Parathyroid adenoma (tissue), 2 donors: ENCODE measurements around the gene VWA5A.

Source experiments
- H2AFZ ChIP-seq: fragments of 300-600 bp; sonication (generic); one replicate; pipeline ENCODE4 v1.7.0; 2017; ENCODE audit warnings: antibody characterized with exemption, mild to moderate bottlenecking
- H3K27ac ChIP-seq: fragments of 300-600 bp; sonication (generic); one replicate; pipeline ENCODE4 v1.7.0; 2017
- H3K27me3 ChIP-seq: fragments of 300-600 bp; sonication (generic); one replicate; pipeline ENCODE4 v1.7.0; 2017; ENCODE audit warnings: low read length; ENCODE audit not compliant: control insufficient read depth, insufficient read depth
- H3K36me3 ChIP-seq: fragments of 300-600 bp; sonication (generic); one replicate; pipeline ENCODE4 v1.7.0; 2017; ENCODE audit warnings: low read length; ENCODE audit not compliant: control insufficient read depth, insufficient read depth
- H3K4me1 ChIP-seq: fragments of 300-600 bp; sonication (generic); one replicate; pipeline ENCODE4 v1.7.0; 2017; ENCODE audit warnings: control low read depth
- H3K4me2 ChIP-seq: fragments of 300-600 bp; sonication (generic); one replicate; pipeline ENCODE4 v1.7.0; 2017; ENCODE audit warnings: low read length
- H3K4me3 ChIP-seq: fragments of 300-600 bp; sonication (generic); one replicate; pipeline ENCODE4 v1.7.0; 2017; ENCODE audit warnings: low read depth, low read length
- H3K79me2 ChIP-seq: fragments of 300-600 bp; sonication (generic); one replicate; pipeline ENCODE4 v1.7.0; 2017; ENCODE audit warnings: control low read depth
- H3K9ac ChIP-seq: fragments of 300-600 bp; sonication (generic); one replicate; pipeline ENCODE4 v1.7.0; 2017; ENCODE audit warnings: mild to moderate bottlenecking
- H3K9me3 ChIP-seq: fragments of 300-600 bp; sonication (generic); one replicate; pipeline ENCODE4 v1.7.0; 2017; ENCODE audit warnings: low read length; ENCODE audit not compliant: control insufficient read depth
- CTCF ChIP-seq: fragments of 300-600 bp; sonication (generic); IDR thresholded peaks from one replicate; pipeline ENCODE4 v1.7.0; 2017; ENCODE audit warnings: antibody characterized with exemption, mild to moderate bottlenecking
- donor health status: primary hyperparathyroidism.

The VWA5A gene

GRCh38 chr11:124190298-124191139 is 75.3 kb downstream of the VWA5A start:
- no peak overlapping the region for H3K4me3 ChIP-seq
- H2AFZ ChIP-seq, result no peak overlapping the region
- no peak for TF ChIP-seq CTCF
- no peaks in the 10 kb centered on the region for H3K4me1 ChIP-seq
- H3K4me2 ChIP-seq, result no peak overlapping the region
- no peaks in the 10 kb centered on the region for H3K36me3 ChIP-seq
- no peaks in the 10 kb centered on the region for H3K27me3 ChIP-seq
- H3K79me2 ChIP-seq, result no peaks in the 10 kb centered on the region
- H3K27ac ChIP-seq, result no peak overlapping the region
- no peaks in the 10 kb centered on the region for H3K9me3 ChIP-seq
- no peak overlapping the region for H3K9ac ChIP-seq

- H3K79me2 ChIP-seq, result no peaks in the 10 kb centered on the region
- no peak overlapping the region for H3K4me2 ChIP-seq
- H3K36me3 ChIP-seq, result no peaks in the 10 kb centered on the region
- no peak overlapping the region for H3K9ac ChIP-seq
- H3K9me3 ChIP-seq, result no peaks in the 10 kb centered on the region
- H2AFZ ChIP-seq, result no peak overlapping the region
- no peak for TF ChIP-seq CTCF
- no peak overlapping the region for H3K4me3 ChIP-seq
- H3K27ac ChIP-seq, result no peak overlapping the region
- H3K27me3 ChIP-seq, result no peaks in the 10 kb centered on the region
- no peaks in the 10 kb centered on the region for H3K4me1 ChIP-seq
These were observed 78.2 kb downstream of the VWA5A start for GRCh38 chr11:124193221-124194010.

- H2AFZ ChIP-seq, result no peak overlapping the region
- no peaks in the 10 kb centered on the region for H3K27me3 ChIP-seq
- H3K4me1 ChIP-seq, result no peaks in the 10 kb centered on the region
- no peak for TF ChIP-seq CTCF
- H3K27ac ChIP-seq, result no peak overlapping the region
- no peak overlapping the region for H3K4me3 ChIP-seq
- H3K79me2 ChIP-seq, result no peaks in the 10 kb centered on the region
- H3K9me3 ChIP-seq, result no peaks in the 10 kb centered on the region
- no peak overlapping the region for H3K9ac ChIP-seq
- no peak overlapping the region for H3K4me2 ChIP-seq
- H3K36me3 ChIP-seq, result no peaks in the 10 kb centered on the region
These were observed 79.3 kb downstream of the VWA5A start for GRCh38 chr11:124194293-124195188.

GRCh38 chr11:124195189-124195734 is 80.0 kb downstream of the VWA5A start:
- Histone ChIP-seq H3K9me3 (no peaks in the 10 kb centered on the region), H3K79me2 (no peaks in the 10 kb centered on the region), H2AFZ (no peak overlapping the region), H3K27me3 (no peaks in the 10 kb centered on the region), H3K4me1 (no peaks in the 10 kb centered on the region), H3K4me3 (no peak overlapping the region), H3K27ac (no peak overlapping the region), H3K4me2 (no peak overlapping the region), H3K36me3 (no peaks in the 10 kb centered on the region), H3K9ac (no peak overlapping the region)
- no peak for TF ChIP-seq CTCF
